Astrocyte (in vitro differentiated cells and primary cell): ENCODE measurements around the gene SAMHD1.

ENCODE experiments used
- EZH2 ChIP-seq: IDR thresholded peaks from 2 replicates; pipeline ENCODE4 v1.6.1; 2012; ENCODE audit warnings: mild to moderate bottlenecking, low read length, inconsistent platforms; ENCODE audit not compliant: insufficient read depth
- TF ChIP-seq, protein P1 (sequence below): IDR thresholded peaks from 2 replicates; pipeline ENCODE4 v1.5.1; 2011; ENCODE audit warnings: low read depth, mild to moderate bottlenecking, inconsistent platforms, low read length, moderate library complexity; ENCODE audit not compliant: insufficient read depth

DNA sequence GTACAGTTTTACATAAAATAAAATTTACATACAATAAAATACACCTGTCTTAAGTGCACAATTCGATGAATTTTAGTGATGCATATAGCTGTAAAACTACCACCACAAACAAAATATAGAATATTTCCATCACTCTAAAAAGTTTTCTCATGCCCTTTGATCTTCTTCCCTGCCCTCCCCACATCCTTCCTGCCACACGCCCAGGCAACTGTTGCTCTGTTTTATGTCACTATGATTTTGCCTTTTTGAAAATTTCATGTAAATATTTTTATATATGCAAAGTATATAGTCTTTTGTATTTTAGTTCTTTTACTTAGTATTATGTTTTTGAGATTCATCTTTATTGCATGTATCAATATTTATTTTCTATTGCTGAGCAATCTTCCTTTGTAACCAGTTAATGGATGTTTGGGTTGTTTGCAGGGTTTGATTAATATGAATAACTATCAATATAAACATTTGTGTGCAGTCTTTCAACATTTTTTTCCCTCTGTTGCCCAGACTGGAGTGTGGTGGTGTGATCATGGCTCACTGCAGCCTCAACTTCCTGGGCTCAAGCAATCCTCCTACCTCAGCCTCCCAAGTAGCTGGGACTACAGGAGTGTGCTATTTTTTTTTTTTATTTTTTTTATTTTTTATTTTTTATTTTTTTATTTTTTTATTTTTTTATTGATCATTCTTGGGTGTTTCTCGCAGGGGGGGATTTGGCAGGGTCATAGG lies 23.8 kb upstream of the SAMHD1 start:
- TF ChIP-seq, protein P1, sequence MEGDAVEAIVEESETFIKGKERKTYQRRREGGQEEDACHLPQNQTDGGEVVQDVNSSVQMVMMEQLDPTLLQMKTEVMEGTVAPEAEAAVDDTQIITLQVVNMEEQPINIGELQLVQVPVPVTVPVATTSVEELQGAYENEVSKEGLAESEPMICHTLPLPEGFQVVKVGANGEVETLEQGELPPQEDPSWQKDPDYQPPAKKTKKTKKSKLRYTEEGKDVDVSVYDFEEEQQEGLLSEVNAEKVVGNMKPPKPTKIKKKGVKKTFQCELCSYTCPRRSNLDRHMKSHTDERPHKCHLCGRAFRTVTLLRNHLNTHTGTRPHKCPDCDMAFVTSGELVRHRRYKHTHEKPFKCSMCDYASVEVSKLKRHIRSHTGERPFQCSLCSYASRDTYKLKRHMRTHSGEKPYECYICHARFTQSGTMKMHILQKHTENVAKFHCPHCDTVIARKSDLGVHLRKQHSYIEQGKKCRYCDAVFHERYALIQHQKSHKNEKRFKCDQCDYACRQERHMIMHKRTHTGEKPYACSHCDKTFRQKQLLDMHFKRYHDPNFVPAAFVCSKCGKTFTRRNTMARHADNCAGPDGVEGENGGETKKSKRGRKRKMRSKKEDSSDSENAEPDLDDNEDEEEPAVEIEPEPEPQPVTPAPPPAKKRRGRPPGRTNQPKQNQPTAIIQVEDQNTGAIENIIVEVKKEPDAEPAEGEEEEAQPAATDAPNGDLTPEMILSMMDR = no peak
- TF ChIP-seq EZH2 = no peak
